ENCODE data around the gene ZNF343. TPM values are rescaled to one million over a fixed set of nuclear protein-coding genes. Genes with fewer than 3 reads are reported as not detected.

The ZNF343 gene
- total and polyA plus RNA-seq, 2 of the 8 experiments (the other 6 are each of a cell fraction or from before 2014, with no cell fraction given), result 1.8 to 5.0 TPM

DNA sequence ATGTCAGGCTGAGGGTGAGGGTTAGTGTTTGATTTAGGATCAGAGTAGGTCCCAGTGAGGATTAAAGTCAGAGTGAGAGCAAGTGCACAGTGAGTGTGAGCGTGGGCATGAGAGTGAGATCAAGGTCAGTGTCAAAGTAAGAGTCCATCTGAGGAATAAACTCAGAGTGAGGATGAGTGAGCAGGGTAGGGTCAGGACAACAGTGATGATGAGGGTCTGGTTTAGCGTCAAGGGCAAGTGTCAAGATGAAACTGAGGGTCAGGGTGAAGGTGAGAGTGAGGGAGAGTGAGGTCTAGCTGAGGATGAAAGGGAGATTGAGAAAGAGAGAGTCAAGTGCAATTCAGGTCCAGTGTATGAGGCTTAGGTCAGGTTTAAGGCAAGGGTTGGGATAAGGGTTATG, 7.7 kb upstream of the ZNF343 start:
- Histone ChIP-seq H2BK15ac (ENCODE audit: low read length) (no peak overlapping the region), H4K91ac (replicated peaks; ENCODE audit: insufficient read length, low read length) (no peak overlapping the region), H4K8ac (ENCODE audit: extremely low read depth, insufficient read depth, low read length) (no peak overlapping the region), H4K5ac (ENCODE audit: insufficient read length, low read depth, low read length) (no peak overlapping the region), H3K9me3 (ENCODE audit: insufficient read depth in 2 of 2, low read depth in 1 of 2, low read length in 1 of 2) (no peaks in the 10 kb centered on the region), H2BK20ac (ENCODE audit: low read length) (no peak overlapping the region), H3K27ac (ENCODE audit: low read depth, low read length) (no peak overlapping the region), H3K4me3 (ENCODE audit: extremely low read depth in 1 of 4, insufficient read depth in 2 of 4, low read depth in 3 of 4, low read length in 4 of 4) (no peak overlapping the region), H3K23ac (ENCODE audit: insufficient read length) (no peak overlapping the region), H2BK12ac (ENCODE audit: low read depth, low read length) (no peak overlapping the region), H2AK5ac (ENCODE audit: low read depth, low read length) (peak overlapping the region; percentile 41; the same call in 1 of the 2 replicates), H3K4ac (replicated peaks; ENCODE audit: insufficient read length, low read depth, low read length) (no peak overlapping the region), H3K36me3 (ENCODE audit: control insufficient read depth in 2 of 4, insufficient read depth in 4 of 4, low read length in 3 of 4) (no peaks in the 10 kb centered on the region), H2AFZ (ENCODE audit: low read length) (no peak overlapping the region), H2BK120ac (replicated peaks; ENCODE audit: low read depth, low read length) (no peak overlapping the region), H3K27me3 (replicated peaks in 1 of 4; ENCODE audit: control insufficient read depth in 3 of 4, extremely low read depth in 1 of 4, insufficient read depth in 3 of 4, low read length in 3 of 4) (peaks cover 21 to 74% (median 52%) of the 10 kb centered on the region in 4 experiments), H3K79me2 (ENCODE audit: control insufficient read depth in 1 of 2, insufficient read depth in 2 of 2, low read length in 2 of 2) (no peaks in the 10 kb centered on the region), H3K4me2 (ENCODE audit: insufficient read depth in 1 of 2, low read depth in 2 of 2, low read length in 2 of 2) (no peak overlapping the region), H3K56ac (replicated peaks; ENCODE audit: insufficient read length, low read depth, low read length) (no peak overlapping the region), H3K4me1 (replicated peaks in 1 of 4; ENCODE audit: control insufficient read depth in 3 of 4, insufficient read depth in 4 of 4, low read length in 3 of 4) (no peaks in the 10 kb centered on the region), H3K79me1 (ENCODE audit: low read depth, low read length) (no peaks in the 10 kb centered on the region), H4K20me1 (replicated peaks in 1 of 2; ENCODE audit: control insufficient read depth in 1 of 2, insufficient read depth in 2 of 2, low read length in 2 of 2) (no peaks in the 10 kb centered on the region), H2BK5ac (ENCODE audit: low read depth, low read length) (no peak overlapping the region), H3K14ac (ENCODE audit: insufficient read length) (no peak overlapping the region), H3K9ac (replicated peaks in 1 of 4; ENCODE audit: extremely low read depth in 1 of 4, low read depth in 3 of 4, low read length in 3 of 4) (no peak overlapping the region), H3K18ac (ENCODE audit: extremely low read depth, low read length) (no peak overlapping the region), H3K23me2 (ENCODE audit: low read depth, low read length) (peaks cover 6% of the 10 kb centered on the region)
- 45% methylated on average over 2 of the region's 2 CpGs; no CpG with 5 or more reads in 1 of the 2 experiments for WGBS, 2 experiments (ENCODE audit: extremely low coverage in 1 of 2, insufficient coverage in 1 of 2, insufficient read length in 1 of 2, insufficient replicate concordance in 2 of 2, low coverage in 1 of 2, low lambda C conversion rate in 2 of 2, missing lambda C conversion rate in 1 of 2)
- no peak for FAIRE-seq
- ChIA-PET POLR2A (ENCODE audit: partially characterized antibody) (interaction anchor here (1.2 to 2.0 kb wide), 2 partner anchors 49 to 137 kb away, joined by 4 to 8 read pairs; no protein-coding TSS in a partner anchor), CTCF (ENCODE audit: partially characterized antibody) (no interaction called here)
- TF ChIP-seq SP2 (IDR thresholded peaks at IDR 0.05; ENCODE audit: low read length) (no peak), RBBP5 (IDR thresholded peaks at IDR 0.05; ENCODE audit: borderline replicate concordance, low read depth, low read length) (no peak), SRF (IDR thresholded peaks at IDR 0.05; ENCODE audit: low read depth, low read length) (no peak), POU5F1 (IDR thresholded peaks at IDR 0.05; ENCODE audit: low read depth, low read length) (no peak), SIN3A (conservative IDR thresholded peaks at IDR 0.05 in 1 of 2, IDR thresholded peaks at IDR 0.05 in 1 of 2; ENCODE audit: low read depth in 1 of 2, low read length in 2 of 2) (no peak)
- DNase-seq (ENCODE audit: low read depth in 1 of 2, low spot score in 2 of 2), result no peak

Measured in H1 (cell line).